IMR-90 (cell line): Measurements from ENCODE around the gene PADI2. TPM values are rescaled to one million over a fixed set of nuclear protein-coding genes. Genes with fewer than 3 reads are reported as not detected.

ENCODE experiments used
- ATAC-seq: fragments of 200-7000 bp; cut with Tn5 transposase; 2 replicates; pipeline ENCODE4 v1.9.1; 2020; ENCODE audit warnings: low read depth, mild to moderate bottlenecking, moderate library complexity
- BruUV-seq: library from RNA; stranded (reverse); fragments of 400-500 nt; replicated peaks from 2 replicates; lab custom pipeline; 2021; lab: Mats Ljungman, UMichigan
- CTCF ChIA-PET: fragments of 300-600 bp; formaldehyde crosslinking; extraction: SDS; loops from one replicate; lab custom pipeline; 2021; ENCODE audit warnings: antibody characterized with exemption; lab: Yijun Ruan, JAX
- POLR2A ChIA-PET: fragments of 300-600 bp; sonication (Branson Sonifier 250); formaldehyde crosslinking; loops from one replicate; lab custom pipeline; 2022; ENCODE audit warnings: antibody characterized with exemption; ENCODE audit not compliant: unreplicated experiment; lab: Charles Lee
- DNase-seq: peaks from one replicate; pipeline ENCODE4 v3.0.0; 2013
- H2AFZ ChIP-seq: replicated peaks from 2 replicates; pipeline ENCODE3; 2013; ENCODE audit warnings: low read length, mild to moderate bottlenecking; ENCODE audit not compliant: poor library complexity
- H2AK5ac ChIP-seq: 2 replicates; pipeline ENCODE4 v1.6.1; 2013; ENCODE audit warnings: low read depth, low read length, inconsistent platforms
- H2AK9ac ChIP-seq: replicated peaks from 2 replicates; pipeline ENCODE3; 2013; ENCODE audit warnings: mild to moderate bottlenecking, low read depth, low read length, moderate library complexity; ENCODE audit not compliant: poor library complexity
- H2BK120ac ChIP-seq: 2 replicates; pipeline ENCODE4 v1.6.1; 2013; ENCODE audit warnings: low read depth, low read length, inconsistent platforms
- H2BK15ac ChIP-seq: 3 replicates; pipeline ENCODE4 v1.6.1; 2013; ENCODE audit warnings: low read depth, low read length, inconsistent platforms
- H2BK20ac ChIP-seq: 2 replicates; pipeline ENCODE4 v1.6.1; 2013; ENCODE audit warnings: low read depth, mild to moderate bottlenecking, inconsistent platforms, low read length, moderate library complexity
- H2BK5ac ChIP-seq: 2 replicates; pipeline ENCODE4 v1.6.1; 2013; ENCODE audit warnings: mild to moderate bottlenecking, low read depth, low read length, inconsistent platforms; ENCODE audit not compliant: poor library complexity, severe bottlenecking
- H3K14ac ChIP-seq: replicated peaks from 2 replicates; pipeline ENCODE4 v1.6.1; 2013; ENCODE audit warnings: low read depth, low read length, inconsistent platforms
- H3K18ac ChIP-seq: 2 replicates; pipeline ENCODE4 v1.6.1; 2013; ENCODE audit warnings: low read depth, low read length, control low read depth
- H3K23ac ChIP-seq: 2 replicates; pipeline ENCODE4 v1.6.1; 2013; ENCODE audit warnings: low read depth, low read length, inconsistent platforms
- H3K27ac ChIP-seq: 2 replicates; pipeline ENCODE4 v1.5.1; 2013; ENCODE audit warnings: mild to moderate bottlenecking, control low read depth, low read length; ENCODE audit not compliant: insufficient read depth
- H3K27me3 ChIP-seq: 2 replicates; pipeline ENCODE4 v1.6.1; 2013; ENCODE audit warnings: low read length; ENCODE audit not compliant: control insufficient read depth, insufficient read depth
- H3K36me3 ChIP-seq: 2 replicates; pipeline ENCODE4 v1.6.1; 2013; ENCODE audit warnings: low read length, mixed read lengths; ENCODE audit not compliant: control insufficient read depth, insufficient read depth
- H3K4ac ChIP-seq: 2 replicates; pipeline ENCODE4 v1.6.1; 2013; ENCODE audit warnings: low read depth, low read length, inconsistent platforms
- H3K4me1 ChIP-seq: 2 replicates; pipeline ENCODE4 v1.6.1; 2013; ENCODE audit warnings: low read length, mixed read lengths; ENCODE audit not compliant: control insufficient read depth, insufficient read depth
- H3K4me2 ChIP-seq: 2 replicates; pipeline ENCODE4 v1.6.1; 2013; ENCODE audit warnings: low read depth, mild to moderate bottlenecking, control low read depth, low read length, moderate library complexity
- H3K4me3 ChIP-seq: 2 replicates; pipeline ENCODE4 v1.5.1; 2013; ENCODE audit warnings: low read depth, mild to moderate bottlenecking, control low read depth, low read length, moderate library complexity; ENCODE audit not compliant: insufficient read depth
- H3K56ac ChIP-seq: 2 replicates; pipeline ENCODE4 v1.6.1; 2013; ENCODE audit warnings: low read length, inconsistent platforms; ENCODE audit not compliant: insufficient read depth; ENCODE audit errors: extremely low read depth
- H3K79me1 ChIP-seq, 2 experiments: 2 replicates each; pipeline ENCODE4 v1.6.1; 2013; ENCODE audit warnings: low read length in 2 of 2, inconsistent platforms in 1 of 2, low read depth in 1 of 2
- H3K9ac ChIP-seq: 2 replicates; pipeline ENCODE4 v1.6.1; 2013; ENCODE audit warnings: low read depth, low read length, control low read depth
- H3K9me1 ChIP-seq: 2 replicates; pipeline ENCODE4 v1.6.1; 2013; ENCODE audit warnings: low read length, inconsistent platforms; ENCODE audit not compliant: insufficient read depth
- H3K9me3 ChIP-seq: 2 replicates; pipeline ENCODE4 v1.6.1; 2013; ENCODE audit warnings: low read length; ENCODE audit not compliant: control insufficient read depth, insufficient read depth
- H4K20me1 ChIP-seq: 2 replicates; pipeline ENCODE4 v1.6.1; 2013; ENCODE audit warnings: low read length, inconsistent platforms; ENCODE audit not compliant: insufficient read depth
- H4K5ac ChIP-seq: 2 replicates; pipeline ENCODE4 v1.6.1; 2013; ENCODE audit warnings: mild to moderate bottlenecking, low read depth, low read length, control low read depth
- H4K8ac ChIP-seq, 2 experiments: 2 replicates each; pipeline ENCODE4 v1.6.1; 2013; ENCODE audit warnings: low read depth in 2 of 2, low read length in 2 of 2, control low read depth in 1 of 2, inconsistent platforms in 1 of 2
- H4K91ac ChIP-seq: 2 replicates; pipeline ENCODE4 v1.6.1; 2013; ENCODE audit warnings: low read depth, low read length, inconsistent platforms; ENCODE audit not compliant: insufficient read depth
- CTCF ChIP-seq: conservative IDR thresholded peaks from 2 replicates; pipeline ENCODE4 v1.5.1; 2012; ENCODE audit warnings: mild to moderate bottlenecking, low read depth, low read length, improper control_type of control experiment
- FOS ChIP-seq: fragments of 150-350 bp; IDR thresholded peaks from 2 replicates; pipeline ENCODE4 v1.6.1; 2016; ENCODE audit warnings: low read depth, low read length
- MAZ ChIP-seq: IDR thresholded peaks from 2 replicates; pipeline ENCODE4 v1.6.1; 2012; ENCODE audit warnings: low read depth, mild to moderate bottlenecking, low read length, improper control_type of control experiment, moderate library complexity, borderline replicate concordance
- POLR2A ChIP-seq: IDR thresholded peaks from 2 replicates; pipeline ENCODE4 v1.6.1; 2012; ENCODE audit warnings: mild to moderate bottlenecking, low read depth, low read length
- SMC3 ChIP-seq: fragments of 150-350 bp; IDR thresholded peaks from 2 replicates; pipeline ENCODE4 v1.6.1; 2016; ENCODE audit warnings: low read depth, mild to moderate bottlenecking, antibody characterized with exemption, low read length, moderate library complexity
- WGBS, 2 experiments: methylation state at CpG; one replicate each; pipeline versions ENCODE4 v1.1.5 to v1.1.7; 2013; ENCODE audit warnings: missing lambda C conversion rate in 2 of 2; ENCODE audit not compliant: insufficient read length in 1 of 2; ENCODE audit errors: extremely low coverage in 2 of 2; 5-methylcytosine and 5-hydroxymethylcytosine counted together
- dilution Hi-C: fragments of 300-500 bp; cut with HindIII; formaldehyde crosslinking; loops from one replicate; pipeline ENCODE4 v1.14.3; 2018; ENCODE audit warnings: low sequenced_read_pairs; ENCODE audit not compliant: unreplicated experiment
- in situ Hi-C: fragments of 300-500 bp; cut with MboI; formaldehyde crosslinking; loops from 3 replicates; pipeline ENCODE4 v1.14.3; 2019; ENCODE audit warnings: low sequenced_read_pairs, inconsistent platforms, mixed read lengths
- intact Hi-C: fragments of 100-400 bp; cut with micrococcal nuclease; formaldehyde crosslinking; loops from 2 replicates; pipeline ENCODE4 v1.10.0; 2022
- polyA plus RNA-seq, 3 experiments: library from polyadenylated mRNA; depleted of rRNA; stranded (reverse); fragments of >200 nt; gene quantifications; 2 replicates each; pipeline ENCODE4 v1.2.3, GENCODE V29; 2012; ENCODE audit warnings: low replicate concordance in 1 of 3
- total RNA-seq: library from RNA; depleted of rRNA; stranded (reverse); fragments of >200 nt; gene quantifications from 2 replicates; pipeline ENCODE4 v1.2.3, GENCODE V29; 2012
- TF ChIP-seq, protein P1 (sequence below): fragments of 150-350 bp; IDR thresholded peaks from 2 replicates; pipeline ENCODE4 v1.6.1; 2017; ENCODE audit warnings: mild to moderate bottlenecking, antibody characterized with exemption, low read length, low read depth

PADI2 gene
- total and polyA plus RNA-seq, 2 of the 4 experiments (the other 2 are of a cell fraction), result not detected

DNA sequence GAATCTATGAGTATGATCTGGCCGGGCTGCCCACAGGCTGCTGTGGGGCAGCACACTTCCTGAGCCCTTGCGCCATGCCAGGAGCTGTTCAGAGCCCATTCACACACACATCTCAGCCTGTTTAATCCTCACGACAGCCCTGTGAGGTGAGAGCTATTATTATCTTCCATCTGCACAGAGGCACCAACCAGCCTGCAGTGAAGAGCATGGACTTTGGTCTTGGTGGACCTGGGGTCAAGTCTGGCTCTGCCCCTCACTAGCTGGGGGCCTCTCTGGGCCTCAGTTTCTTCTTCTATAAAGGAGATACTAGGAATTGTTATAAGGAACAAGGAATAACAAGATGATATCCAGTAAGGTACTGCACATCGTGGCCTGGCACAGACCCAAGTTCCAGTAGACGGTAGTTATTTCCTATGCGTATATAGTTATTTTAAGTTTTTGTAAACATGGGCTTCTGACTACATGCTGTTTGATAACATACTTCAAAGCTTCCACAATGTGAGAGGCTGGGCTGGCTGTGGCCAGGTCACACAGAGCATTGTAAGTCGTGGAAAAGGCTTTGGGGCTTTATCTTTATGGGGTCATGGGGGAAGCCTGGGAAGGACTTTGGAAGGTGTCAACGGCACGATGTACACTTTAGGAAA is 3.4 kb upstream of the PADI2 start (continued):
- peak; percentile 3; the same call in 1 of the 2 replicates for TF ChIP-seq SMC3
- TF ChIP-seq POLR2A, result no peak
- TF ChIP-seq, protein P1, sequence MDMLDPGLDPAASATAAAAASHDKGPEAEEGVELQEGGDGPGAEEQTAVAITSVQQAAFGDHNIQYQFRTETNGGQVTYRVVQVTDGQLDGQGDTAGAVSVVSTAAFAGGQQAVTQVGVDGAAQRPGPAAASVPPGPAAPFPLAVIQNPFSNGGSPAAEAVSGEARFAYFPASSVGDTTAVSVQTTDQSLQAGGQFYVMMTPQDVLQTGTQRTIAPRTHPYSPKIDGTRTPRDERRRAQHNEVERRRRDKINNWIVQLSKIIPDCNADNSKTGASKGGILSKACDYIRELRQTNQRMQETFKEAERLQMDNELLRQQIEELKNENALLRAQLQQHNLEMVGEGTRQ, result no peak
- no peak for TF ChIP-seq FOS
- no peak for TF ChIP-seq MAZ

DNA sequence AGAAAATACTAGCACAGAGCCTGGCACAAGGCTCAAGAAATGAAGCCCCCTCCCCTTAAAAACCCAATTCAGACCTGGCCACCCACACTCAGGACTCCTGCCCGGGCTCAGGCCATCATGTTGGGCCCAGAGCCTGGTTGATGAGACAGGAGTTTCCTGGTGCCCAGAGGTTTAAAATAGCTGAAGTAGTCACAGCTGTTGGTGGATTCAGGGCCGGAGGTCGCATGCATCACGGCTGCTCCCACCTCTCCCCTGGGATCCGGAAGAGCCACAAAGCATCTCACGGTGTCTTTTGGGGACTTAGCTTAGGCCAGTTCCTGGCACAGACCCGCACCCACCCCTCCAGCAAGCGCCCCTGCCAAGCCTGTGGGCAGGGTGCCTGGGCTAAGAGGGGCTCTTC is 2.6 kb upstream of the PADI2 start:
- CTCF ChIA-PET, result interaction anchor here (1.8 kb wide), 1 partner anchor 115 kb away, joined by 11 read pairs; no protein-coding TSS in a partner anchor
- H3K27me3 ChIP-seq, result peaks cover 23% of the 10 kb centered on the region
- no peak overlapping the region for H3K9ac ChIP-seq
- H3K18ac ChIP-seq, result no peak overlapping the region
- no peak overlapping the region for H4K91ac ChIP-seq
- H2AK5ac ChIP-seq, result 0 out of 2 replicates have a peak overlapping the region, but pooled peaks have one; percentile 27
- H4K8ac ChIP-seq, result no peak overlapping the region
- H3K4me1 ChIP-seq, result peaks cover 18% of the 10 kb centered on the region
- H3K36me3 ChIP-seq, result no peaks in the 10 kb centered on the region
- H3K56ac ChIP-seq, result no peak overlapping the region
- no peak overlapping the region for H2BK15ac ChIP-seq
- H3K9me3 ChIP-seq, result no peaks in the 10 kb centered on the region
- BruUV-seq, result no TSS peak
- H3K4me2 ChIP-seq, result no peak overlapping the region
- peak overlapping the region; percentile 26 for H2AK9ac ChIP-seq
- peak overlapping the region; percentile 15; the same call in 1 of the 2 replicates for H3K4ac ChIP-seq
- TF ChIP-seq MAZ, result no peak
- TF ChIP-seq CTCF, result no peak
- TF ChIP-seq SMC3, result no peak
- TF ChIP-seq, protein P1, result no peak
- no peak overlapping the region for H3K23ac ChIP-seq
- WGBS, 2 experiments, result no CpG with 5 or more reads among the region's 8 CpGs
- H4K5ac ChIP-seq, result no peak overlapping the region
- no peak overlapping the region for H2BK5ac ChIP-seq
- H3K14ac ChIP-seq, result no peak overlapping the region
- no peak overlapping the region for H3K27ac ChIP-seq
- peak; percentile 61 for DNase-seq
- H3K4me3 ChIP-seq, result no peak overlapping the region
- H2BK20ac ChIP-seq, result no peak overlapping the region; the same call in 1 of the 2 replicates
- H2AFZ ChIP-seq, result no peak overlapping the region
- no peak overlapping the region for H2BK120ac ChIP-seq
- dilution Hi-C loops (no loop called here), in situ Hi-C loops (no loop called here), intact Hi-C loops (no loop called here)
- POLR2A ChIA-PET, result no interaction called here
- H3K9me1 ChIP-seq, result peaks cover 3% of the 10 kb centered on the region; the same call in 1 of the 2 replicates
- no peaks in the 10 kb centered on the region for H4K20me1 ChIP-seq
- H3K79me1 ChIP-seq, result no peaks in the 10 kb centered on the region
- no peak for ATAC-seq
